HCT116 (cell line): ENCODE data around the gene MTA1. TPM values are rescaled to one million over a fixed set of nuclear protein-coding genes. Genes with fewer than 3 reads are reported as not detected.

Experiments used
- ATAC-seq: fragments of 200-7000 bp; cut with Tn5 transposase; 2 replicates; pipeline ENCODE4 v1.9.1; 2020; ENCODE audit warnings: mild to moderate bottlenecking, moderate library complexity
- BruUV-seq: library from RNA; stranded (reverse); fragments of 400-500 nt; replicated peaks from 2 replicates; lab custom pipeline; 2021; lab: Mats Ljungman, UMichigan
- CTCF ChIA-PET: fragments of 300-600 bp; sonication (Branson Sonifier 250); formaldehyde crosslinking; loops from one replicate; lab custom pipeline; 2021; ENCODE audit warnings: antibody characterized with exemption; lab: Charles Lee
- POLR2A ChIA-PET: fragments of 300-600, 350-600 bp; sonication (Branson Sonifier 250); formaldehyde crosslinking; loops from one replicate; lab custom pipeline; 2021; ENCODE audit warnings: antibody characterized with exemption; lab: Charles Lee
- RAD21 ChIA-PET, 2 experiments: fragments of 300-600 bp; sonication (Branson Sonifier 250); formaldehyde crosslinking; loops; one replicate each; lab custom pipeline; 2023; ENCODE audit warnings: low total read pairs in 2 of 2; ENCODE audit not compliant: uncharacterized antibody in 2 of 2, unreplicated experiment in 2 of 2, low non-redundant PET in 1 of 2; lab: Charles Lee
- DNase-seq: peaks from one replicate; pipeline ENCODE4 v3.0.0-alpha.2; 2010; ENCODE audit warnings: low read depth, low spot score
- H2AFZ ChIP-seq: fragments of 200-600 bp; shearing (Covaris generic), sonication (generic); 2 replicates; pipeline ENCODE4 v1.6.1; 2017; ENCODE audit warnings: low read depth, mixed run types, mixed read lengths, antibody characterized with exemption, low read length; ENCODE audit not compliant: poor library complexity, severe bottlenecking
- H3K27ac ChIP-seq: 2 replicates; pipeline ENCODE4 v1.5.1; 2012; ENCODE audit warnings: low read depth, low read length
- H3K27me3 ChIP-seq: fragments of 200-600 bp; sonication (generic); 2 replicates; pipeline ENCODE4 v1.6.1; 2016; ENCODE audit warnings: mixed run types, low read length, mixed read lengths; ENCODE audit not compliant: insufficient read depth
- H3K36me3 ChIP-seq, 2 experiments: fragments of 200-500 bp in 1 of 2; fragments of 200-600 bp in 1 of 2; sonication (Bioruptor generic) in 1 of 2; sonication (generic) in 1 of 2; 2 replicates each; pipeline versions ENCODE4 v1.5.1 to v1.6.1; 2014 to 2016; ENCODE audit warnings: low read length in 2 of 2, inconsistent platforms in 1 of 2, mixed read lengths in 1 of 2, mixed run types in 1 of 2; ENCODE audit not compliant: insufficient read depth in 2 of 2, control insufficient read depth in 1 of 2
- H3K4me1 ChIP-seq, 2 experiments: fragments of 200-600 bp in 1 of 2; sonication (generic) in 1 of 2; 2 replicates each; pipeline versions ENCODE4 v1.5.1 to v1.6.1; 2012 to 2017; ENCODE audit warnings: low read length in 2 of 2, inconsistent platforms in 1 of 2, mild to moderate bottlenecking in 1 of 2, mixed read lengths in 1 of 2, mixed run types in 1 of 2, moderate library complexity in 1 of 2; ENCODE audit not compliant: insufficient read depth in 2 of 2, control insufficient read depth in 1 of 2
- H3K4me2 ChIP-seq: fragments of 200-600 bp; sonication (generic); 2 replicates; pipeline ENCODE4 v1.6.1; 2017; ENCODE audit warnings: mixed run types, low read length, mixed read lengths
- H3K4me3 ChIP-seq, 2 experiments: fragments of 200-600 bp in 1 of 2; sonication (generic) in 1 of 2; replicated peaks in 1 of 2; 2 replicates each; pipeline ENCODE4 v1.5.1; 2011 to 2016; ENCODE audit warnings: low read length in 2 of 2, control low read depth in 1 of 2, low read depth in 1 of 2, mild to moderate bottlenecking in 1 of 2, mixed read lengths in 1 of 2, mixed run types in 1 of 2
- H3K79me2 ChIP-seq: fragments of 200-600 bp; sonication (generic); 2 replicates; pipeline ENCODE4 v1.6.1; 2017; ENCODE audit warnings: mild to moderate bottlenecking, mixed run types, low read length, moderate library complexity, mixed read lengths; ENCODE audit not compliant: insufficient read depth
- H3K9ac ChIP-seq: fragments of 200-600 bp; sonication (generic); 2 replicates; pipeline ENCODE4 v1.6.1; 2016; ENCODE audit warnings: low read length, mixed read lengths
- H3K9me2 ChIP-seq: fragments of 200-600 bp; sonication (generic), shearing (Covaris generic); 2 replicates; pipeline ENCODE4 v1.6.1; 2017; ENCODE audit warnings: mixed run types, mild to moderate bottlenecking, moderate library complexity; ENCODE audit not compliant: insufficient read depth
- H3K9me3 ChIP-seq, 2 experiments: fragments of 200-500 bp in 1 of 2; fragments of 200-600 bp in 1 of 2; sonication (Bioruptor generic) in 1 of 2; sonication (generic) in 1 of 2; 2 replicates each; pipeline ENCODE4 v1.6.1; 2014 to 2017; ENCODE audit warnings: low read length in 2 of 2, mixed read lengths in 2 of 2, inconsistent platforms in 1 of 2, low read depth in 1 of 2, mild to moderate bottlenecking in 1 of 2, mixed run types in 1 of 2, moderate library complexity in 1 of 2; ENCODE audit not compliant: control insufficient read depth in 1 of 2, insufficient read depth in 1 of 2
- H4K20me1 ChIP-seq: fragments of 200-600 bp; sonication (generic), shearing (Covaris generic); 2 replicates; pipeline ENCODE4 v1.6.1; 2017; ENCODE audit warnings: mixed run types, mild to moderate bottlenecking, moderate library complexity; ENCODE audit not compliant: insufficient read depth
- CBX3 ChIP-seq: IDR thresholded peaks from 2 replicates; pipeline ENCODE4 v1.6.1; 2012; ENCODE audit warnings: low read depth
- CEBPB ChIP-seq: IDR thresholded peaks from 2 replicates; pipeline ENCODE4 v1.6.1; 2012; ENCODE audit warnings: low read depth
- CTCF ChIP-seq, 3 experiments: fragments of 200-600 bp in 1 of 3; sonication (generic) in 1 of 3; IDR thresholded peaks in 2 of 3; conservative IDR thresholded peaks in 1 of 3; 2 replicates each; pipeline ENCODE4 v1.5.1; 2012 to 2017; ENCODE audit warnings: low read depth in 2 of 3, low read length in 2 of 3, antibody characterized with exemption in 1 of 3, borderline replicate concordance in 1 of 3, control low read depth in 1 of 3, mild to moderate bottlenecking in 1 of 3, mixed read lengths in 1 of 3, mixed run types in 1 of 3, moderate library complexity in 1 of 3; ENCODE audit not compliant: insufficient read depth in 1 of 3
- ELF1 ChIP-seq: IDR thresholded peaks from 2 replicates; pipeline ENCODE4 v1.6.1; 2012; ENCODE audit warnings: low read depth, borderline replicate concordance
- EZH2 ChIP-seq: fragments of 200-600 bp; sonication (generic); IDR thresholded peaks from 2 replicates; pipeline ENCODE4 v1.6.1; 2017; ENCODE audit warnings: antibody characterized with exemption, mixed run types
- EZH2phosphoT487 ChIP-seq: fragments of 200-600 bp; IDR thresholded peaks from 2 replicates; pipeline ENCODE4 v1.6.1; 2018; ENCODE audit warnings: antibody characterized with exemption, borderline replicate concordance
- MAX ChIP-seq: IDR thresholded peaks from 2 replicates; pipeline ENCODE4 v1.6.1; 2012
- POLR2A ChIP-seq: IDR thresholded peaks from 2 replicates; pipeline ENCODE4 v1.7.0; 2011; ENCODE audit warnings: borderline replicate concordance; ENCODE audit not compliant: insufficient read depth, insufficient read length; ENCODE audit errors: extremely low read depth
- POLR2AphosphoS5 ChIP-seq: IDR thresholded peaks from 2 replicates; pipeline ENCODE4 v1.6.1; 2011; ENCODE audit warnings: mild to moderate bottlenecking, low read depth, low read length, moderate library complexity
- REST ChIP-seq: IDR thresholded peaks from 2 replicates; pipeline ENCODE4 v1.6.1; 2012; ENCODE audit warnings: low read depth
- SRF ChIP-seq: IDR thresholded peaks from 2 replicates; pipeline ENCODE4 v1.6.1; 2012; ENCODE audit warnings: low read depth
- TCF7L2 ChIP-seq: IDR thresholded peaks from 2 replicates; pipeline ENCODE4 v1.7.0; 2011; ENCODE audit warnings: borderline replicate concordance, inconsistent platforms; ENCODE audit not compliant: insufficient read depth, insufficient read length; ENCODE audit errors: extremely low read depth
- YY1 ChIP-seq: IDR thresholded peaks from 2 replicates; pipeline ENCODE4 v1.6.1; 2011; ENCODE audit warnings: low read length, low read depth, moderate library complexity, mild to moderate bottlenecking; ENCODE audit not compliant: insufficient replicate concordance; ENCODE audit errors: extremely low read depth
- ZFX ChIP-seq: fragments of 450-650 bp; IDR thresholded peaks from 2 replicates; pipeline ENCODE4 v1.6.1; 2017
- ZNF274 ChIP-seq: fragments of 200-500 bp; sonication (Bioruptor generic); IDR thresholded peaks from 2 replicates; pipeline ENCODE4 v1.6.1; 2014; ENCODE audit warnings: mild to moderate bottlenecking, low read depth, low read length, inconsistent platforms
- intact Hi-C: fragments of 100-400 bp; cut with micrococcal nuclease; formaldehyde crosslinking; loops from 2 replicates; pipeline ENCODE4 v1.10.0; 2022
- total RNA-seq: library from RNA; stranded (reverse); gene quantifications from one replicate; pipeline ENCODE4 v1.2.1, GENCODE V29; 2021; ENCODE audit not compliant: unreplicated experiment
- TF ChIP-seq, protein P1 (sequence below): IDR thresholded peaks from 2 replicates; pipeline ENCODE4 v1.6.1; 2011; ENCODE audit warnings: mild to moderate bottlenecking, low read length, moderate library complexity; ENCODE audit not compliant: insufficient replicate concordance; ENCODE audit errors: extremely low read depth

Gene MTA1
- total RNA-seq, 1 experiment from 2014 or later: 229 TPM

DNA sequence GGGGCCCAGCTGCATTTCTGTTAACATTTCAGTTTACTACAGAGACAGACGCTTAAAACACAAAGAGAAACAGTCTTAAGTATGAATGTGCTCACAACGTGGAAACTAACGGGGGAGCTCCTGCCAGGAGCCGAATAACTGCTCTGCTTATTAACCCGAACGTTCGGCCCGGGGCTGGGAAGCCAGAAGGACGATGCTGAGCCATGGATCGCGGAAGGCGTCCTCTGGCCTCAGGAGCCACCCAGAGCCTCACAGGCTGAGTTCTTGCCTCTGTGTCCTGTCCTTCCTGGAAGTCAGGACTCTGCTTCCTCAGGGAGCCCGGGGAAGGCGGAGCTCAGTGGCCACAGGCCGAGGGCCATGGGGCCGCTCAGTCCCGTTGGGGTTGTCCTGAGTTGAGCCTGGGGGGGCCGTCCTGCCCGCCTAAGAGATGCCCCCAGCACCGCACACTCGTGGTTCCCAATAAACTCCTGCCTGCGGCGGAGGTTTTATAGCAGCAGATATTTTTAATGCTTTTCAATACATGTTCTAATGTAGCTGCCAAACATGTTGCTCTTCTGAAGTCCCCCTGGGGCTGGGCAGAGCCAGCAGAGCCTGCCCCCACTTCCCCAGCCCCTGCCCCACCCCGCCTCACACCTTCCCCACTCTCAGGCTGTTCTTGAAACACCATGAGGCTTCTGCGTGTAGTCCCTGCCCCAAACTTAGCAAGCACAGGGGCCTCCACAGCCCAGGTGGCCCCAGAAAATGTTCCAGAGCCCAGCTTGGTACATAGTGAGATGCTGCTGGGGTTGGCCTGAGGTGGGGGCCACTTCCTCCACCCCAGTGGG is 24.7 kb upstream of the MTA1 start:
- Histone ChIP-seq H3K9me2 (no peaks in the 10 kb centered on the region), H3K9me3 (peaks cover 0 to 4% of the 10 kb centered on the region in 2 experiments; a peak in 1 of 4 replicates), H4K20me1 (no peaks in the 10 kb centered on the region), H3K4me1 (peaks cover 19 to 39% of the 10 kb centered on the region in 2 experiments; a peak in 3 of 4 replicates), H3K4me2 (no peak overlapping the region), H3K4me3 (no peak overlapping the region), H3K9ac (no peak overlapping the region), H3K79me2 (peaks cover 15% of the 10 kb centered on the region), H3K36me3 (peaks cover 0 to 7% of the 10 kb centered on the region in 2 experiments; a peak in 2 of 4 replicates), H3K27me3 (no peaks in the 10 kb centered on the region), H3K27ac (no peak overlapping the region; the same call in 1 of the 2 replicates), H2AFZ (no peak overlapping the region)
- POLR2A ChIA-PET: no interaction called here
- RAD21 ChIA-PET: no interaction called here
- ATAC-seq (no peak), DNase-seq (no peak)
- TF ChIP-seq POLR2A (no peak), REST (no peak), MAX (no peak), EZH2phosphoT487 (no peak), TCF7L2 (no peak), ZNF274 (no peak), ZFX (no peak), CEBPB (no peak), ELF1 (no peak), POLR2AphosphoS5 (no peak), CTCF (IDR thresholded peaks at IDR 0.05 in 2 of 3, conservative IDR thresholded peaks at IDR 0.05 in 1 of 3; ENCODE audit: borderline replicate concordance in 1 of 3, insufficient read depth in 1 of 3, low read depth in 2 of 3, low read length in 2 of 3) (no peak), CBX3 (no peak), YY1 (no peak), EZH2 (no peak), SRF (no peak)
- TF ChIP-seq, protein P1, sequence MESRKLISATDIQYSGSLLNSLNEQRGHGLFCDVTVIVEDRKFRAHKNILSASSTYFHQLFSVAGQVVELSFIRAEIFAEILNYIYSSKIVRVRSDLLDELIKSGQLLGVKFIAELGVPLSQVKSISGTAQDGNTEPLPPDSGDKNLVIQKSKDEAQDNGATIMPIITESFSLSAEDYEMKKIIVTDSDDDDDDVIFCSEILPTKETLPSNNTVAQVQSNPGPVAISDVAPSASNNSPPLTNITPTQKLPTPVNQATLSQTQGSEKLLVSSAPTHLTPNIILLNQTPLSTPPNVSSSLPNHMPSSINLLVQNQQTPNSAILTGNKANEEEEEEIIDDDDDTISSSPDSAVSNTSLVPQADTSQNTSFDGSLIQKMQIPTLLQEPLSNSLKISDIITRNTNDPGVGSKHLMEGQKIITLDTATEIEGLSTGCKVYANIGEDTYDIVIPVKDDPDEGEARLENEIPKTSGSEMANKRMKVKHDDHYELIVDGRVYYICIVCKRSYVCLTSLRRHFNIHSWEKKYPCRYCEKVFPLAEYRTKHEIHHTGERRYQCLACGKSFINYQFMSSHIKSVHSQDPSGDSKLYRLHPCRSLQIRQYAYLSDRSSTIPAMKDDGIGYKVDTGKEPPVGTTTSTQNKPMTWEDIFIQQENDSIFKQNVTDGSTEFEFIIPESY: no peak
- CTCF ChIA-PET: no interaction called here
- intact Hi-C loops: no loop called here
- no TSS peak for BruUV-seq
